Measurements from ENCODE around the gene ARVCF.
A peak's percentile ranks its signal among the peaks of the same experiment; 100 is the strongest.

The ARVCF gene

DNA sequence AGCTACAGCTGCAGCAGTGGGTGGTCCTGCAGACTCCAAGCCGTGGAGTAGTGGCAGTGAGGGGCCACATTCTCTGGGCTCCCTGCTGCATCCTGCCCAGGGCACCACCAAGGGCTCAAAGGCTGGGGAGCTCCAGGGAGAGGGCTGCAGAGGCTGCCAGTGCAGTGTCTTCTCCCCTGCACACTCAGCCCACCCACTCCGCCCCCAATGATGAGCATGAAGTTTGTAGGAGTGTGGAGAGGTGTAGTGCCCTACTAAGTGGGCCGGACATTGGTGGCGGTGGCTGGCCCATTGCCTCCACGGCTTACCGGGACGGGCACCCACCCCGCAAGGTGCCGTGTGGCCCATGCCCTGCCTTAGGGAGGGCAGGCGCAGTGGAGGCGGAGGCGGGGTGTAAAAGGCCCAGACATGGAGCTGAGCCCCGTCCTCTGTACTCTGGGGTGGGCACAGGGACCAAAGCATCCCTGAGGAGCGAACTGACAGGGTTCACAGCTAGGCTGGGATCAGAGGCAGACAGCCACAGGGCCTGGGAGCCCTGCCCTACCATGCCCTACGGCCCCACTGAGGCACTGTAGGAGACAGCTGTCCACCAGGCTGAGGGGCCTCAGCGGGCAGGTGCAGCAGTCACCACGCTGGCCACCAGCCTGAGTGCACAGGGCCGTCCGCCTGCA, 18.9 kb downstream of the ARVCF start:
- no peak for DNase-seq

- no peak for DNase-seq
These were observed 19.8 kb downstream of the ARVCF start for GRCh38 chr22:19996694-19997384.

DNA sequence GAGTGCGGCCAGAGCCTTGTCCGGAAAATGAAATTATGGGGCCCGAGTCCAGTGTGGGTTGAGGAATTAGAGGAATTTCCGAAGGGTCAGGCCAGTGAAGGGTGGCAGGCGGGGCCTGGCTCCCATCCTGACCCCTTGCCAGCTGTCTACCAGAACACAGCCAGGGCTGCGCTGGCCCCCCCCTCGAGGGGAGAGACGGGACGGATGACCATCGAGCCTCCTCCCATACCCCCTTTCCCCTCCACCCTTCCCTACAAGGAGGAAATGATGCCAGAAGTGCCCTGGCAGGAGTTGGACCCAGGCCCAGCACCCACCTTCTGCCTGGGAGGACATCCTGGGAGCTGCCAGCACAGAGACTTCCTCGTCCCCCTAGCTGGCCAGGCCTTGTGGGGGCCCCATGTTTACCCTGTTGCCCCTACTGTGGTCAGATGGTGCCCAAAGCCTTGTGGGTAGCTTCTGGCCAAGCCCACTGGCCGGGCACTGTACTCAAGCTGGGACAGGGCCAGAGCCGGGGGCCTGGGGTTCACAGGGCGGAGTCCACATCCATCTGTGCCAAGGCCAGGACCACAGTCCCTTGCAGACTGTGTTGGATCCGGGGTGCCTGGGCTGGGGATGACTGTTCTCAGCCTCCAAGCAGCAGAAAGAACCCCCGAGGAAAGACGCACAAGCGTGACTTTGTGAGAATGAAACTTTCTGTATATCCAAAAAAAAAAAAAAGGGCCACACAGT, 20.8 kb downstream of the ARVCF start:
- DNase-seq, result no peak

GRCh38 chr22:19994851-19995610, 21.6 kb downstream of the ARVCF start:
- no peak for DNase-seq

DNA sequence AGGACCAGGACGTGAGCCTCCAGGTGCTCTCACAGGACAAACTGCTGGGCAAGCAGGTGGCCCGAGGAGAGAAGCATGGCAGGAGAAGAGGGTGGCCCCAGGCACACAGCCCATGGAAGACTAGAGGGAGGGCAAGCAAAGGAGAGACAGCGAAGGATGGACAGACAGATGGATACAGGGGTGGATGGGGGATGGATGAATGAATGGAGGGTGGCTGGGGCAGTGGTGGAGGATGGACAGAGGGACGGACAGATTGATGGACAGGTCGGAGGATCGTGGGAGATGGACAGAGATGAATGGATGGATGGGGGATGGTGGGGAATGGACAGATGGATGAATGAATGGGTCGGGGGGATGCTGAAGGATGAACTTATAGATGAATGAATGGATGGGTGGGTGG, 22.7 kb downstream of the ARVCF start:
- no peak for DNase-seq

DNA sequence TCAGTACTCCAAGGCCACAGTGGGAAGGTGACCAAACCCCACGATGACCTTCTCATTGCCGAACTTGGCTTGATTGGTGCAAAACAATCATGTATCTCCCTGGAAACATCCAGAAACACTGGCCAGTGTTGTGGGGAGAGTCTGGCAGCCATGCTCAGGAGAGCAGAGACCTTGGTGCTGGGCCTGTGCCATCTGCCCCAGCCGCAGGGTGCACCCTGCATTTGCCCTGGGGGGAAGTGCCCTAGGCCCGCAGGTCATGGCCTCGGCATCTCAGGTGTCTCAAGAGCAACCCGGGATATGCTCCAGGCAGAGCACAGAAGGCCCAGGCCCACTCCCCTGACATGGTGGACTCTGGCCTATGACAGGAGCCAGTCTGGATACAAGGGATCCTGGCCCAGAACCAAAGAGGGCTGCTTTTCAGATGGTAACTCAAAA, 23.7 kb downstream of the ARVCF start:
- no peak for DNase-seq

DNA sequence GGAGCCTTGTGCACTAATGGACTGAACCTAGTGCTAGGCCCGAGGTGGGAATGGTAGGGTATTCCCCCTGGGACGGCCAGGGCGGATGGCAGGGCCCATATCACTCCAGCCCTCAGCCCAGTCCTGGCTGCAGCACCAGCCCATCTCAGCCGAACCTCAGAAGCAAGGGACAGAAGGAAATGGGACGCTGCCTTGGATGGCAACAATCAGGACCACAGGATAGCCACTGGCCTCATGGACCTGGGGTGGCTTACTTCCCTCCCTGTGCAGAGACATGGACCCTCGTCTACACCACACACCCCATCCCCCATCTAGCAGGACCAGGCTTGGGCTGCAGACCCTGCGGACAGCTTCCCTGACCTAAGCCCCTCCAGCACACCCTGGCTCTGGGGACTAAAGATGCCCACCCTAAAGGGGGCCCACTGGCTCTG, 24.1 kb downstream of the ARVCF start:
- no peak for DNase-seq

DNA sequence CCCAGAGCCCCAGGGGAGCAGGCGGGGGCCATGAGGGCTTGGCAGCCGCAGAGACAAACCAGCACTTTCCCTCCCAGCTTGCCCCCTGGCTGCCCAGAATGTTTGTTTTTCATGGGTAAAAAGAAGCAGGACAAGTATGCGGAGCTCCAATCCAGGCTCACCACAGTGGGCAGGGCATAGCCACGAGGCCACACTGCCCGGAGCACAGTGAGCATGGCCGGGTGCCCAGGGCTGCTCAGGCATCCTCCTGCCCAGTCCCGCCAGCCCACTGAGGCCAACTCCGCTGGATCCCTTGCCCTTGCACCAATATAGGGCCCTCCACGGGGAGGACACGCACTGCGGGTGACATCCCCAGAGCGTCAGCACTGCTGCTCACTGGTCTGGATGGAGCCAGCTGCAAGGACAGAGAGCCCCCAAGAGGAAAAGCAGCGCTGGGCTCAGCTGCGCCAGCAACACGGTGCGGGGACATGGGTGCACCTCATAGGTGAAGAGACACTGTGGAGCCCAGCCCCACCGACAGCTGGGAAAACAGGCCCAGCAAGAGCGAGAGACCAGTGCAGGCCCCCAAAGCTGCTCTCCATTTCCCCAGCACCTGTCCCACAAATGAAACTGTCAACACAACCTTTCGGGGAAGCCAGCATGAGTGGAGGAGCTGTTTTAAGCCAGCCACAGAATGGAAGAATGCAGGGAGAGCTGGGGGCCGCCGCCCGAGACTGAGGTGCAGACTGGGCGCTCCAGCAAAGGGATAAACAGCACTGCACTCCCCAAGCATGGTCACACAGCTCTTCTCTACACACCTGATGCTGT, 24.8 kb downstream of the ARVCF start:
- DNase-seq, result no peak

DNA sequence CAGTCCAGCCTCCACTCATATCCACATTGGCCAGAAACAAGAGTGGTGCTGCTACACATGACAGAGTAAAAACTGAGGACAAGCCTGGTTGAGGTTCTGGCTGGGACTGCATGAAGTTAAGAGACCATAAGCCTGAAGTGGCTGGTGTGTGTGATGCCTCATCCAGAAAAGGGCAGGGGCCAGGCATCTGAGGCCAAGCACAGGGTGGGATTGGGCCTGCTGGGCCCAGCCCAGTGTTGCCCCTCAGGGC, 25.3 kb downstream of the ARVCF start:
- no peak for DNase-seq

GRCh38 chr22:19990609-19991394, 25.8 kb downstream of the ARVCF start:
- no peak for DNase-seq

DNA sequence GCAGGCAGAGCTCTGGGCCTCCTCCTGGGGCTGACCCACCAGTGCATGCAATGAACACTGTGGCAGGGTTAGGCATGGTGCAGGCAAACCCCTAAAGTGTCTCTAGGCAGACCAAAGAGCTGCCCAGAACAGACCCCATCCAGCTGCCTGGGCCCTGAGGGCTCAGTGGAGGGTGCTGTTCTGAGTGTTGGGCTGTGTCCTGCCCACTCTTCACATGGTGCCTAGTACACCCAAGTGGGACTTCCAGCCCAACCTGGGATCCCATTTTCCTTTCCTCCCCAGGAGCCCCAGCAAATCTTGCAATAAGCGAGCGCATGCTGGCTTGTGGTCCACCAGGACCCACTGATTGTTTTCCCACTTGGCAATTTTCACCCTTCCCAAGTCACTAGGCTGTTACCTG, 26.4 kb downstream of the ARVCF start:
- no peak for DNase-seq

GRCh38 chr22:19989725-19990067, 26.9 kb downstream of the ARVCF start:
- no peak for DNase-seq

DNA sequence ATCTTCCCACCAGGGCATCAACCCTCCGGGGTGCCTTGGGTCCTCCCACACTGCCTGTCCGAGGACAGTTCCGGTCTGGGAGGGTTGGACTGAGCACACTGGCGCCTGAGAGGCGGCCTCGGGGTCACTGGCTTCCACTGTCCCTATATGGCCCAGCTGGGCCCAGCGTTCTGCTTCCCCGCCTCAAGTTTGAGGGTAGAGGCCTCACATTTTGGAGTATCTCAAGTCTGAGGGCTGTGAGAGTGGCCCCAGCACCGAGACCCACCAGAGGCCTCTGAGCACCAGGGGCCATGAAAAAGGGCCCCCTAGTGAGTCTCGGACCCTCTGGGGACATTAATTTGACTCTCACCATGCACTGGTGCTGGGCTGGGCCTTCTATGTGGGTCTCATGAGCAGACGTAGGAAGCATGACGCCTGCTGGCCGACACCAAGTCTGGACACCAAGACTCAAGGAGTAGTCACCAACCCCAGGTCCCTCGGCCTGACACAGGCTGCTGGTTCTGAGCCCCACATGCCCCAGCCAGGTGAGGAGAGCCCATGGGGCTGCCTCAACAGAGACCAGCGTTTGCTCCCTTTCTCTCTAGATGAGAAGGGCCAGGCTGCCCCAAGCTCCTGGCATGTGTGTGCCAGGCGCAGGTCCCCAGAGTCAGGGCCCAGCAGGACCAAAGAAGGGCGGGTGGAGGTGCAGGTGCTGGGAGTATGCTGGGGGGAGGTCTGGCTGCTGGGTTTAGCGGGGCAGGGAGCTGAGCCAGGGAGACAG, 27.5 kb downstream of the ARVCF start:
- DNase-seq, result no peak

DNA sequence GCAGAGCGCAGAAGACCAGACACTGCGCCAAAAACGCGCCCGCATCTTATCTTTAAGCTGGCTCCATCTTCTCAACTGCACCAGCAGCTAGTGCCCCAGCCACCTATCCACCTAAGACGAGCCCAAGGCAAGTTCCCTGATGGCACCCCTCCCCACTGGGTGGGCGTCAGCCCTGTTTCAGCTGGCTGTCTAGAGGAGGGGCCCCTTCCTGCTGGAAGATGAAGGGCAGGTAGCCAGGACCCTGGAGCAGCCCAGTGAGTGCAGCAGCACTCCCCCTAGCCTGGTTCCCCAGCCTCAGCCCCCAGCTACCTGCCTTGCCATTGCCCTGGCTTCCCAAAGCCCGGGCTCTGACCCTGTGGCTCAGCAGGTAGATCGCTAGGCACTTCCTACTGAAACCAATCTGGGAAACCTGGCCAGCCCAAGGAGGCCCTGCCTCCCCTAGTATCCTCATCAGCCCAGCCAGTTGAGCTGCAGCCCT, 28.3 kb downstream of the ARVCF start:
- no peak for DNase-seq

- DNase-seq, result no peak
These were observed 29.0 kb downstream of the ARVCF start for GRCh38 chr22:19987394-19988306.

- peak; percentile 63 for DNase-seq
These were observed 29.9 kb downstream of the ARVCF start for GRCh38 chr22:19986410-19987341.

DNA sequence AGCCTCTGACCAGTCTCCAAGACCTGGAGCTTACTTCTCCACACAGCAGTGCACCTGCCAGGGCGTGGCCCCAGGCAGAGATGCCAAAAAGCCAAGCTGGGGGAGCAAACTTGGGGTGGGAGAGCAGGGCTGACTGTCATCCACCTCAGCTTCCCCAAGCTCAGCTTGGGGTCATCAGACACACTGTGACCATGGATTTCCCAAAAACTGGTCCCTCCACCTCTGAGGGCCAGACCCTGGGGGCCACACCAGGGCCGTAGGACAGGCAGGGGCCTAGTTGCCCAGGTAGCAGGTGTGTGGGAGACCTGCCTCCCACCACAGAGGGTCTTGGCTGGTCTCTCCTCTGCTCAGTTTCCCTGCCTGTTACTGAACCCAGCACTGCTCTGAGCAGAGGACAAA, 30.6 kb downstream of the ARVCF start:
- DNase-seq, result no peak
